ENCODE measurements around the gene HOXB7.

HOXB7 gene

DNA sequence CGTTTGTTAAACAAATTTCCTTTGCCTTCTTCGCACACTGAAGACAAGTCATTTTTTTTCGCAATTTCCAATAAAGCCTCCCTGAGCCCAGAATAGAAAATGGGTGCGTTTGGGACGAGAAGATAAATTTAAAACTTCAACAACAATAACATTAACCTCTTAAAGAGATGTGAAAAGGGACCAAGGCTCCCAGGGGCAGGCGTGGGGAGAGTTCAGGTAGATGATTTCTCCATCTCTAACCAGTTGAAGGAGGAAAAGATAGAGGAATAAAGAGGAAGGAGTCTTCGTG is 31.4 kb downstream of the HOXB7 start:
- no peak for DNase-seq (ENCODE audit: low spot score)

DNA sequence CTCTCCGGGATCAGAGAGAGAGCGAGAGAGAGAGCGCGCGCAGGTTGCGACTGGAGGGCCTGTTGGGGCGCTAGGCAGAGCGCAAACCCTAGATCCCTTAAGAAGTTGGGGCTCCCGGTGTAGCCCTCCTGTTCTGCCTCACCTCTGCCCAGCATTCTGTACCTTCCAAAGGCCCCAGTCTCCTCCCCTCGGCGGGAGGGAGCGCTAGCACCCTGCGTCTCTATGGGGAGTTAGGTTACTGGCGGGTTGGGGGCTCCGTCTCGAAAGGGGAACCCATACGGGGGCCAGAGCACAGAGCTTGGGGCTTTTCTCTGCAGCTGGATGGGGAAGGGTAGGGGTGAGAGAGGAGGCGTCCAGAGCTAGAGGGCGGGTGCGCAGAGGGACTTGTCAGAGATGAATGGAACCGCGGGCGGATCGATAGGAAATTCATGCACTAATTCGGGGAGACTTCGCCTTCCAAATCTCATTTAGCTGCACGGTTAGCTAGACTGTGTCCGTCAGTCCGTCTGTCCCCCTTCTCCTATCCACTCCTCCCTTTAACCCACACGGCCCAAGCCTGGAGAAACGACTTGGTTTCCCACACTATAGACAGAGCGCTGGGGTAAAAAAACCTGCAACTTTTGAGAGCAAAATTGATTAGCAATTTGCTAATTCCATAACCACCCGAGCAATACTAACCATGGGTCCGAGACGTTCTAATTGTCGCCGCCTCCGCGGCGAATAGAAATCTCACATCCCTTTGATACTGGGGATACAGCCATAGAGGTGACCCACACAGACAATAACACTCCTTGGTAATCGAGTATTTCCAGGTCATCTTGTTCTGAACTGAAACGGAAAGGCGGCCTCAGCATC is 32.0 kb downstream of the HOXB7 start:
- DNase-seq (ENCODE audit: low spot score) = no peak

DNA sequence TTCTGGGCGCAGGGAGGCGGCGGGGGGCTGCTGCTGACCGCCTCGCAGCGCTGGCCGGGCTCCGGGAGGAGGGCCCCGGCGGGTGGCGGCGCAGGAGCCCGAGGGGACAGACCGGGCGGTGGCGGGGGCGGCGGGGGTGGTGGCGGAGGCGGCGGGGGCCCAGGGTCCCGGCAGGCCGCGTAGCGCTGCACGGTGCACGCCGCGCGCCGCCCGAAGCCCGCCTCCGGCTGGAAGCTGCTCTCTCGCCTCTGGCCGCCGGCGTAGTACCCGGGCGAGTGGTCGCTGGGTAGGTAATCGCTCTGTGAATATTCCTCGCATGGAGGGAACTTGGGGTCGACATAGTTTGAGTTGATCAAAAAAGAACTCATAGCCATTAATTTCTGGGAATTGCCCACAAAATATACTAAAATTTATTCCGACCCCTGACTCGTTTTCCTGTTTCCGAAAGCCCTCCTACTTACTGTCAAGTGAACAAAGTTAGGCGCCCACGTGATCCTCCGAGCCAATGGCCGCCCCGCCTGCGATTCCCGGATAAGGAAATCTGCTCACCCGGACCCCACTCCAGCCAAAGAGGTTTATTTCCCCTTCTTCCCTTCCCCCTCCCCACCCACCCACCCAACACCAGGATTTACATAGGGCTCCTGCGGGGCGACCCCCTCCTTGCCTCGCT is 32.7 kb downstream of the HOXB7 start, which contains the start of gene HOXB4:
Gene HOXB4 (minus strand): TSS at position 405 of the 670 bp plus-strand sequence. CDS start 31 bp downstream, at position 374.
- DNase-seq (ENCODE audit: low spot score) = no peak

DNA sequence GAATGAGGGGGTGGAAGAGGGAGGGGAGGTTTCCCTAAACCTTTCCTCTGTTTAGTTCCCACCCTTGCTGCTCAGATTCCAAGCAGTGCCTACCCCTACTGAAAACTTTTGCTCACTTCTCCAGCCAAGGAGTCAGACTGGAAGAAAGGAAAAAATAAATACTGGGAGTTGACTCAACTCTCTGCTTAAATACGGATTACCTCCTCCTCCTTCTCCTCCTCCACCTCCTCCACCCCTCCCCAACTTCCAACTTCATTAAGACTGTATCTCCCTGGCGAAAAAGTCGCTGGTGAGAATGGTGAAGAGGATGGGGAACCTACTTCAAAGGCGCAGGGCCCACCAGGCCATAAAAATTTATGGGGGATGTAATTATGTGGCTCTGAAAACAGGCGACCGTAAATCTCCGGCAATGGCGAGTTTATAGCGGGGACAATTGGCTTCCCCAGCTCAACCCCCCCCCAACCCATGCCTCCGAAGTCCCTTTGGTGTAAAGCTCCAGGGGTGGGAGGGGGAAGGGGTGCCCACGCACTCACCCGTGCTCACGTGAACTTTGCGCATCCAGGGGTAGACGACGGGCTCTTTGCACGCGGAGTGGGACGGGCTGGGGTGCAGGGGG is 33.4 kb downstream of the HOXB7 start:
- no peak for DNase-seq (ENCODE audit: low spot score)

DNA sequence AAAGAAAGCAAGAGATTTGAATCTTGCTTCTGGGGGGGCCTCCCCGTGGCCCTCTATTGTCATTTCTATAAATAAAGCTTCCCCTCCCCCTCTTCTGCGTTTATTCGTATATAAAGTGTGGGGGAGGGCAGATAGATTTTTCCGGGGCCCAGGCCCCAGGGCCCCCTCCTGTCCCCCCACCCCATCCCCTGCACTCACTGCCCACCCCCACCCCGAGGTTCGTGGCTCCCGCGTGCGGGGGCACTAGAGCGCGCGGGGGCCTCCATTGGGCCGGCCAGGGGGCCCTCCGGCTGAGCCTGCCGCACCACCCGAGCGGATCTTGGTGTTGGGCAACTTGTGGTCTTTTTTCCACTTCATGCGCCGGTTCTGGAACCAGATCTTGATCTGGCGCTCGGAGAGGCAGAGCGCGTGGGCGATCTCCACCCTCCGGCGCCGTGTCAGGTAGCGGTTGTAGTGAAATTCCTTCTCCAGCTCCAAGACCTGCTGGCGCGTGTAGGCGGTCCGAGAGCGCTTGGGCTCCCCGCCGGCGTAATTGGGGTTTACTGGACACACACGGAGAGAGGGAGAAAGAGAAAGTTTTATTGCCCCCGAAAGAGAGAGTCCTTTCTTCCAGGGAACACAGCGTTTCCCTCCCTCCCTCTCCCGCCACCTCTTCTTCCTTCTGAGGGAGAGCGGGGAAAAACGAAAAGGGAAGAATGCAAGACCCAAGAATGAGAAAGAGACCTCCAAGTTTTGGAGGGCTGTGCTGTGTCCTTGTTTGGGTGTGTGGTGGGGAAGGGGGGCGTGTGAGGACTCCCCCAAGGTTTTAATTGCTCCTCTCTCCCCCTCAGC is 34.1 kb downstream of the HOXB7 start:
- no peak for DNase-seq (ENCODE audit: low spot score)

DNA sequence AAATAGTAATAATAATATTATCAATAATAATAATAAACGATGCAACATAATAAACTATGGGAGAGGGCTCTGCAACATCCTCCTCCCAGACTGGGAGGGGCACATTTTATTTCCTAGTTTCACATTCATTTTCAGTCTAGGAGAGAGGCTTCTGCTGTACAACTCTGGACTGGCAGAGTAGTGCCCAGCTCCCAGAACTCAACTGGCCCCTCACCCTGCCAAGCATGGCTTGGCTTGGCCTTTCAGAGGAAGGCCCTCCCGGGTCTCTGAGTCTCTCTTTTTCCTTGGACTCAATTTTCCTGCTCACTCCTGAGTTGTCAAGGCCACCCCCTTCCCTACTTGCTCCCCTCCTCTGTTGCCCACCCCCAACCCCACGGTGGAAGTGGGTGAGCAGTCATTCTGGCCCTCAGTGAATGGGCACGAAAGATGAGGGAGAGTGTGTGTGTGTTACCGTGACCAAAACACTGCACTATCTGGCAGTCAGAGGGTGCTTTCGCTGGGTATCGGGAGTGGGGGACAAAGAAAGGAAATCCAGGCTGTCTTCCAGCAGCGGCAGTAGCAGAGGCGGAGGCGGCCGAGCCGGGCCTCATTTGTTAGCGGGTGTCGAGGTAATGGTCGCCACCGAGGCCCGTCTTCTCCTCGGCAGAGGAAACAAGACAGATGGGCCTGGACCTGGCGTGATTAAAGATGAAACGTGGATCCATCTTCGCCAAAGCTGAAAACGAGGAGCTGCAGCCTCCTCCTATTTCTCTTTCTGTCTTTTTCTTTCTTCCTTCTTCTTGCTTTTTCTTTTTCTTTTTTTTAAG is 34.9 kb downstream of the HOXB7 start:
- no peak for DNase-seq (ENCODE audit: low spot score)

DNA sequence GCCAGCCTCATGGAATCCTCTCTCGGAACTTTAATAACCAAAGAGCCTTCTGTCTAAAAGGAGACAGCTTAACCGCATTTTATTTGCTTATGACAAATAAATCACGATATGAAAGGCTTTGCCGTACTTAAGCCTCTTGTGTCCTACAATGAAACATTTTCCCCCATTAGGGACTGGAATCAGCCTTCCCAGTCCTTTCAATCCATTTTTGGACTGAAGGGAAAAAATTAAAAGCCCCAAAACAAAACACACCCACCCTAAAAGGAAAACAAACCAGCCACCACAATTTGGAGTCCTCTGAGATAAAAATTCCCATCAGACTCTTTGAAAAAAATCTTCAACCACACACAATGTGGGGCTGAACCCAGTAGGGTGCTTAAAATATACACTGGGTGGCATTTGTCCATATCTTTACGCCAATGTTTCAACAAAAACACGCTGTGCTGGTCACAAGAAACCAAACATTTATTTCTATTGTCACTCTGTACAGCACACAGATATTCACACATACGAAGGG is 35.7 kb downstream of the HOXB7 start:
- no peak for DNase-seq (ENCODE audit: low spot score)

DNA sequence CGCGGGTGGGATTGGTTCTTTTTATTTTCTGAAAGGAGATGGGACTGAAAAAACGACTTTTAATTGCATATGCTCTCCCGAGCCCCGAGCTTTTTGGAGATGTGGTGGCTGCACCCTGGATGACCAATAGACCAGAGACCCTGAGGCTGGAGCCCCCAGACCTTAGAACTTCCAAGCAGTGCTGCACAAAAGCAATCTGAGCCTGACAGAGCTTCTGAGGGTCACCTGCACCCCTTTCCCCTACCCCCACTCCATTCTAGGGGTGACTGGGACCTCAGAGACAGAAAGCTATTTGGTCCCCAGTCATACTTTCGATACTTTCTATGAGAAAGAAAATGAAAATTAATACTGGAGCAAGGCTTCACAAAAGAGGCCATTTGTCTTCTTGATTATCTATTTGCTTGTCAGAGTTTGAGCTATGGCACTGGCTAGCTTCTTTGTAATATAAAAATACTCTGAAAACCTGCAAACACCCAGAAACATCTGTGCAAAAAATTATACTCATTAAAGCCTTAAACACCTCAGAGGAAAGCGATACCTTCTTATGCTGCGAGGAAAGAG is 36.2 kb downstream of the HOXB7 start:
- no peak for DNase-seq (ENCODE audit: low spot score)

DNA sequence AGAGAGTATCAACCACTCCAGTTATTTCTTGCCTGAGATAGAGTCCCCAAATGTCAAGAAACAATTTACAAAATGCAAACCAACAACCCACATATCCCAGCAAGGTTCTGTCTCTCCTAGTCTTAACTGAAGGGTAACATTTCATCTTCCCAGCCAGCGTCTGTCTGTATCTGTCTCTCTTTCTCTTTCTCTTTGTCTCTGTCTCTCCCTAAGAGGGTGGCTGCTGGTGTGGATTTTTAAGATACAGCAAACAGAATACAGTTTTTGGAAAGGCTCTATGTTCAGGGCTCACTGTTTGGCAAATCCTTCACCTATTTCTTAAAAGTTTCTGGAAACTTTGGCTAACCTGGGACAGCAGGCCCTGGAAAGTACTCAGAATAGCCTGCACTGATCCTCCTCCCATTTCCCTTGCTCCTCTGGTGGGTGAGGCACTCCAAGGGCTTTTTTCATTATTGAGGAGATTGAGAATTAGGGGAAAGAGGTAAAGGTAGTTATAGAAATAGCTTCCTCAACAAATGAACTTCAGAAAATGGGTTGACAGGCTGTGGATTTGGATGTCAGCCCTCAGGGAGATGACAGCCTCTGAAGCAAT is 38.9 kb downstream of the HOXB7 start:
- no peak for DNase-seq (ENCODE audit: low spot score)

DNA sequence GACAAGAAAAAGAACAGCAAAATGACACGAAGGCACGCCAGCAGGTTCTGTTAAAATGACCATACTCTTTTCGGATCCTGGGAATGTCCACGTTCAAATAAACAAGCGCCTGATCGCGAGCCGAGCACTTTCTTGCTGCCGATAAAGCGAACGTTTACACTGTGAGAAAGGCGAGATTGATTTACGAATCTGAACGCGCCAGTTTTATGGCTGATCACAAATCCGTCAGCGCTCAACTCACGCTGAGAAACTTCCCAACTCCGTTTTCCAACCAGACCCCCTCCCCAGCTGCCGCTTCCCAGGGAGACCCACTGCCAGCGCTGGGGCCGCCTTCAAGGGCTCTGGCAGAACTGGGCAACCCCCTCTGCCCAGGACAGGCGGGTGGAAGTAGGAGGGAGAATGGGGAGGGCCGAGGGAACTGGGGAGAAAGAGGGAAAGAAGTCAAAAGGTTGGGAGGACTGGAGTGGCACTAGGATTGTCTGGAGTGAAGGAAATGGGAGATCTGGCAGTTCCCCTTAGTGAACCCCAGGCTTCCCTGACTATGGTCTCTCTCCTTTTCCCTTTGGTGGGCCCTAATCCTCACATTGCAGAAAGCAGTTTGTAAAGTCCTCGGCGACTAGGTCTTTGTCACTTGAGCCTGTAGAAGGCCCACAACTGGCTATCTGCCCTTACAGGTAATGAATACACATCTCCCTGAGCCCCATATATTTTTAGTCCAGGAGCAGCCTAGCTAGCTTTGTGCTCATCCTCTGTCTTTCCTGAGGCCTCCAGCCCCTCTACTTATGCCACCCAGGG is 39.6 kb downstream of the HOXB7 start:
- DNase-seq (ENCODE audit: low spot score) = no peak

DNA sequence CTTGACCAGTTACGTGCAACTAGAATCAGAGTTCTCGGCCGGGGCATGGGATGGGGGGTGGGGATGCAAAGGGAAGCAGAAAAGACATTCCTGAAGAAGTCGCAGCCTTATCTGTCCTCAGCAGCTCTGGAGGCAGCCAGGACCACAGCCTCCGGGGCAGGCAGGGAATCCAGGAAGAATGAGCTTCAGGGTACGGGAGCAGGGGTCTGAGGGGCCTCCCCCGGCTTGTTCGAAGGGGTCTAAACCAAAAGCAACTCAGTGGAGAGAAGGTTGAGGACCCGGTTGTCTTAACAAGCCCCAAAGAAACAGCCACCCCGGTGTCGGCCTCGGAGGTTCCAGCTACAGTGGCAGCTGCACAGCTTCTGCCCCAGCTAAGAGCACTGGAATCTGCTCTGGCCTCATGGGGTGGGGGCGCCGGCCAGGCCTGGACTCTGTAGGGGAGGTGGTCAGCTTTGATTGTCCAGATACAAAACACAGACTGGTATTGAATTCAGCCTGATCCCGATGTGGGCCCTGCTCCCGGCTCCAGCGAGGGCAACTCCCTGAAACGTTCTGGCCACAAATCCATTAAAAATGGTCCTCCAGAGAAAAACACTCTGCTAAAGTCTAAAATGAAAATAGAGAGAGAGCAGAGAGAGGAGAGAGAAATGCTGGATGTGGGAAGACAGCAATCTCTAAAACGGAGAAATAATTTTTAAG is 40.3 kb downstream of the HOXB7 start:
- no peak for DNase-seq (ENCODE audit: low spot score)

DNA sequence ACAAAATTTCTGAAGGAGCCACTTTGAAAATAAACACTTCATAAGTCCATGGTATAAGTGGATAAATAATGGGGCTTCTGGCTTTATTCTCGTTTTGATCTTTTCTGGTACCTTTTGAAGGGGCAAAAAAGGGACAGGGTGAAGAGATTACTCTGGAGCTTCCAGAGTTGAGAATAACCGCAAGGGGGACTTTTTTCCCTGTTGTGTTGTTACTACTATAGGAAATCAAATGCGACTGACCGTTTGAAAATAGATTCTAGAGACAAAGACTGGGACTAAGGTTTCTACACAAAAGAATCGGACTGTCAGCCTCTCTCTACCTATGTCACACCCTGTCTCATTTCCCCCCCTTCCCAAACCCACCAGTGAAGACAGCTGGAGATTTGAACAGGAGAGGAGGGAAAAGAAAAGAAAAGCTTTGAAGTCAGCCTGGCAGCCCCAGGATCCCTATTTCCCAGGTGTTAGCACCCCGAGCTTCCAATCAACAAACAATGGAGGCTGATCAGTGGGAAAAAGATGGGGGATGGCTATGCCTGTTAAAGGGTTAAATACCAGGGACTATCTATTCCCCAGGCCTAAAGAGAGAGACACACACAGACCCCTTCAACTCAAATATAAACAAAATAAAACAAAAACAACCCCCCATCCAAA is 41.0 kb downstream of the HOXB7 start:
- DNase-seq (ENCODE audit: low spot score) = no peak

DNA sequence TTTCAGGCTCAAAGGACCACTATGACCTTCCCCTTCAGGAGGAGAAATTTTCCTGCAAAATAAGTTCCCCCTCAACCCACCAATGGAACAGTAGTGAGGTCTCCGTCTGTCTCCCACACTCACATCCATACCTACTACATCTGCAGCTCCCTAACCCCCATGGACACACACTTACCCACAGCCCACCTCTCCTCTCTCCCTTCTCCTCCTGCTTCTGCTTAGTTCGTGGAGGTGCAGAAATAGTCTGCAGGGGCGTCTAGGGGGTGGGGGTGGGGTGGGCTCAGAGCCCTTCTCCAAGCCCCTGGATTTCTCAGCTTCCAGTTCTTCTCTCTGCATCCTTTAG is 41.6 kb downstream of the HOXB7 start:
- DNase-seq (ENCODE audit: low spot score) = no peak

DNA sequence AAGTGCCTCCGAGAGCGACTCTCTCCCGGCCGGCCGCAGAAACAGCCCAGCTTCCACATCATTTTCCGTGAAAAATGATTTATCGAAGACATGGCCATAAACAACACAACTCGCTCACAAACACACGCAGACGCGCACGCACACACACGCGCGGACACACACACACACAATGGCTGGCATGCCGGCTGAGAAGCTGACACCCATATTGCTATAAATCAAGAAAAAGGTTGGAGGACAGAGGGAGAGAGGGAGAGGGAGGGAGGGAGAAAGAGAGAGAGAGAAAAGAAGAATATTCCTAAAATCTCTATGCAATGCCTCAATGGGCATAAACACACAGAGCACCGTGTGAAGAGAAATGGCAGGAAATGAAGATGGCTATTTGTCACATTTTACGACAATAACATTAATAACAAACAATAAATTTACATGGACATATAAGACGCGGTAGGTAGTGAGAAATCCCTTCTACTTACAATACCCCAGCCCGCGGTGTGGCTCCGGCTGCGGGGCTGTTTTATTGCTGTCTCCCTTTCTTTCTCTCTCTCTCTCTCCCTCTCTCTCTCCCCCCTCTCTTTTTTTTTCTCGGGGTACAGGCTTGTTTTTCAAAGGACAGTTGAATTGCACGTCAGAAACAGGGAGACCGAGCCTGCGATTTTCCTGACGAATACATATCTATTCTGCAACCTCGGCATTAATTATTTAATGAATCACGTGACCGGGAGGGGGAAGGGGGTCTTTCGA is 42.1 kb downstream of the HOXB7 start:
- DNase-seq (ENCODE audit: low spot score) = no peak

DNA sequence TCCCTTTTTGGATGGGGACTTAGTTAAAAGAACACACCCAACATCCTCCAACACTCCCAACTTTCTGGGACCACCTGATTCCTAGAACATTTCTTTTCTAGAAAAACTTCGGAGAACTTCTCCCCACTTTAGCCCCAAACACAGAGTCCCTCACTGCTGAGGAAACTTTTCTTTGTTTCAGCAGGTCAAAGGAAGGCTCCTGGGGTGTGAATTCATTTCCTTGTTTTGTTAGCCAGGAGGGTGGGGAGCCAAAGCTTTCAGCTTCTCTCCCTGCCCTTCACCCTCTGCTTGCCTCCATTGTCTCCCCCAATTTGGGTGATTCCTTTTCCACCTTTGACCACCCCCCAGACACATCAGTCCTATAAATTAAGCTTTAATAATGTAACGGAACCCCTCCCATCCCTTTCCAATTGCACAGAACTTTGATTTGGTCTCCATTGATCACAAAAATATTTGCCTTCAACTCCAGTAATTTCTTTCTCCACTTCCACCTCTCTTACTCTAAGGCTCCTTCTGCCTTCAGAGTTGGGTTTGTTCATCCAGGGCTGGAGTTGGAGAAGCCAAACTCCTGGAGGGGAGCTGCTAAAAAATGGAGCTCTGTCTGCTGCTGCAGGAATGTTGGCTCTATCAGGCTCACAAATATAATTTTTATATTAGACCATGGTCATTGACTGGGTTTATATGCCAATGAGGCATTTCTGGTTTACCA is 43.0 kb downstream of the HOXB7 start:
- no peak for DNase-seq (ENCODE audit: low spot score)

DNA sequence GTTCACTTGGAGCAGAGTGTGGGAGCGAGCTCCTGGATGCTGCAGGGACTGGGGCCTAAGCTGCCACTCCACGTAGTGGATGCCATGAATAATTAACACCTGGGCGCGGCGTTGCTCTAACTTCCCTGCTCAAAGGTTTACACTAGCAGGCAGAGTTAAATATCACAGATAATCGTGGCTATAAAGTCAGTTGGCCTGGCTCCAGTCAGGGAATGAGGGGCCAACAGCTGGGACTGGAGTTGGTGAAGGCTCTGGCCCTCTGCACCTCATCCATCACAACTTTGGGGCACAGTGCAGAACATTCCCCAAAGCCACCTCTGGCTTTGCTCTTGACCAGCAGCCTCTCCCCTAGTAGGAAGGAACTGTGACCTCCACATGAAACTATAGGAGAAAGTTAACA is 43.6 kb downstream of the HOXB7 start:
- DNase-seq (ENCODE audit: low spot score) = no peak

DNA sequence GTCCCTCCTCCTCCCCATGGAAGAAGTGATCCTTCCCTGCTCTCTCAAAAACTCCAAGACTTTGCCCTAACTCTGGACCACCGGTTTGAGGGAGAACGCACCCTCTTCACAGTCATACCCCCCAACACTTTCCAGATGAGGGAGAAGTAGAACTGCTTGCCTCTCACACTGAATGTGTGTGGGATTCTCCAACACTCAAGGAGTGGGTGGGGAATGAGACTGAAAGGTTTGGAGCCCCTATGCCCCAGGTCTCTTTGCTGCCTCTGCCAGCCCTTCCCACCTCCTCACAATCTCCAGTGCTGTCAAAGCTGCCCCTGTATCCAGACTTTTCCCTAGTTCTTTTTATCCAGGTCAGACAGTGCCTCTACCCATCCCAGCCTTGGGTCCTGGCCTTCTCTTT is 44.1 kb downstream of the HOXB7 start:
- DNase-seq (ENCODE audit: low spot score) = no peak
